HPDE6-E6E7 (cell line): ENCODE data around the gene IAH1.

ENCODE experiments used
- DNase-seq: peaks from one replicate; pipeline ENCODE4 v3.0.0; 2011; ENCODE audit warnings: missing footprints; ENCODE audit errors: extremely low spot score

IAH1 gene

GRCh38 chr2:9527995-9528787 lies 53.8 kb downstream of the IAH1 start:
- no peak for DNase-seq

- DNase-seq, result no peak
These were observed 58.1 kb downstream of the IAH1 start for GRCh38 chr2:9532421-9532820.

- DNase-seq, result no peak
These were observed 59.3 kb downstream of the IAH1 start for GRCh38 chr2:9533663-9534062.

- DNase-seq, result no peak
These were observed 60.8 kb downstream of the IAH1 start for GRCh38 chr2:9535177-9535576.

GRCh38 chr2:9536504-9536903 lies 62.2 kb downstream of the IAH1 start:
- no peak for DNase-seq

GRCh38 chr2:9538000-9538507 lies 63.7 kb downstream of the IAH1 start:
- no peak for DNase-seq
